ENCODE results near the gene DPP8.

DPP8 gene

GRCh38 chr15:65535192-65535591 lies 17.7 kb upstream of the DPP8 start:
- peaks cover 34% of the 10 kb centered on the region for H3K4me1 ChIP-seq (ENCODE audit: insufficient read depth, poor library complexity, severe bottlenecking)
- no peak for TF ChIP-seq CTCF (IDR thresholded peaks at IDR 0.05; ENCODE audit: poor library complexity, severe bottlenecking)
- DNase-seq (ENCODE audit: low spot score) (no peak), ATAC-seq (ENCODE audit: low read depth) (peak; percentile 37)
- H3K27me3 ChIP-seq (ENCODE audit: insufficient read depth, poor library complexity, severe bottlenecking): no peaks in the 10 kb centered on the region
- H3K4me3 ChIP-seq (ENCODE audit: severe bottlenecking): no peak overlapping the region
- H3K27ac ChIP-seq (ENCODE audit: poor library complexity, severe bottlenecking): no peak overlapping the region
- no peaks in the 10 kb centered on the region for H3K9me3 ChIP-seq (ENCODE audit: severe bottlenecking)
- H3K36me3 ChIP-seq (ENCODE audit: low read depth): peaks cover 27% of the 10 kb centered on the region

GRCh38 chr15:65533057-65533756 lies 15.7 kb upstream of the DPP8 start:
- Histone ChIP-seq H3K4me1 (ENCODE audit: insufficient read depth, poor library complexity, severe bottlenecking) (peaks cover 36% of the 10 kb centered on the region), H3K27ac (ENCODE audit: poor library complexity, severe bottlenecking) (peak overlapping the region; percentile 7)

GRCh38 chr15:65532738-65533051 lies 15.2 kb upstream of the DPP8 start:
- peak overlapping the region; percentile 7 for H3K27ac ChIP-seq (ENCODE audit: poor library complexity, severe bottlenecking)
- no peak for TF ChIP-seq CTCF (IDR thresholded peaks at IDR 0.05; ENCODE audit: poor library complexity, severe bottlenecking)
- peaks cover 23% of the 10 kb centered on the region for H3K36me3 ChIP-seq (ENCODE audit: low read depth)

More at GRCh38 chr15:65533057-65533756, 15.7 kb upstream of the DPP8 start:
- ATAC-seq (ENCODE audit: low read depth) (no peak), DNase-seq (ENCODE audit: low spot score) (no peak)
- Histone ChIP-seq H3K4me3 (ENCODE audit: severe bottlenecking) (no peak overlapping the region), H3K27me3 (ENCODE audit: insufficient read depth, poor library complexity, severe bottlenecking) (no peaks in the 10 kb centered on the region), H3K9me3 (ENCODE audit: severe bottlenecking) (no peaks in the 10 kb centered on the region), H3K36me3 (ENCODE audit: low read depth) (peaks cover 25% of the 10 kb centered on the region)
- no peak for TF ChIP-seq CTCF (IDR thresholded peaks at IDR 0.05; ENCODE audit: poor library complexity, severe bottlenecking)

GRCh38 chr15:65530318-65531111 lies 13.0 kb upstream of the DPP8 start, which contains the start of gene HACD3:
TSS of gene HACD3 (plus strand) at chr15:65530463. CDS start at chr15:65530632, 169 bp downstream.
- no peak for TF ChIP-seq CTCF (IDR thresholded peaks at IDR 0.05; ENCODE audit: poor library complexity, severe bottlenecking)
- peak within 1 kb of the TSS; percentile 86 for H3K4me3 ChIP-seq (ENCODE audit: severe bottlenecking)
- H3K27ac ChIP-seq (ENCODE audit: poor library complexity, severe bottlenecking): peak within 1 kb of the TSS; percentile 53
- DNase-seq (ENCODE audit: low spot score): peak; percentile 86
- no peaks in the 10 kb centered on the region for H3K9me3 ChIP-seq (ENCODE audit: severe bottlenecking)
- peaks cover 10% of the 10 kb centered on the region for H3K36me3 ChIP-seq (ENCODE audit: low read depth)
- ATAC-seq (ENCODE audit: low read depth): peak; percentile 89
- H3K27me3 ChIP-seq (ENCODE audit: insufficient read depth, poor library complexity, severe bottlenecking): no peaks in the 10 kb centered on the region
- peaks cover 36% of the 10 kb centered on the region for H3K4me1 ChIP-seq (ENCODE audit: insufficient read depth, poor library complexity, severe bottlenecking)

More at GRCh38 chr15:65532738-65533051, 15.2 kb upstream of the DPP8 start:
- Histone ChIP-seq H3K4me3 (ENCODE audit: severe bottlenecking) (no peak overlapping the region), H3K9me3 (ENCODE audit: severe bottlenecking) (no peaks in the 10 kb centered on the region), H3K4me1 (ENCODE audit: insufficient read depth, poor library complexity, severe bottlenecking) (peaks cover 36% of the 10 kb centered on the region), H3K27me3 (ENCODE audit: insufficient read depth, poor library complexity, severe bottlenecking) (no peaks in the 10 kb centered on the region)
- DNase-seq (ENCODE audit: low spot score) (no peak), ATAC-seq (ENCODE audit: low read depth) (peak; percentile 59)

Measured in RWPE2 (cell line).